HG02970 (cell line): Measurements from ENCODE around the gene ADRB1.
A peak's percentile ranks its signal among the peaks of the same experiment; 100 is the strongest.

ENCODE experiments used
- ATAC-seq: cut with Tn5 transposase; IDR thresholded peaks from one replicate; pipeline ENCODE4 v1.9.1; 2021; ENCODE audit warnings: mild to moderate bottlenecking, moderate library complexity, moderate number of reproducible peaks; ENCODE audit not compliant: unreplicated experiment, low FRiP score

ADRB1 gene

DNA sequence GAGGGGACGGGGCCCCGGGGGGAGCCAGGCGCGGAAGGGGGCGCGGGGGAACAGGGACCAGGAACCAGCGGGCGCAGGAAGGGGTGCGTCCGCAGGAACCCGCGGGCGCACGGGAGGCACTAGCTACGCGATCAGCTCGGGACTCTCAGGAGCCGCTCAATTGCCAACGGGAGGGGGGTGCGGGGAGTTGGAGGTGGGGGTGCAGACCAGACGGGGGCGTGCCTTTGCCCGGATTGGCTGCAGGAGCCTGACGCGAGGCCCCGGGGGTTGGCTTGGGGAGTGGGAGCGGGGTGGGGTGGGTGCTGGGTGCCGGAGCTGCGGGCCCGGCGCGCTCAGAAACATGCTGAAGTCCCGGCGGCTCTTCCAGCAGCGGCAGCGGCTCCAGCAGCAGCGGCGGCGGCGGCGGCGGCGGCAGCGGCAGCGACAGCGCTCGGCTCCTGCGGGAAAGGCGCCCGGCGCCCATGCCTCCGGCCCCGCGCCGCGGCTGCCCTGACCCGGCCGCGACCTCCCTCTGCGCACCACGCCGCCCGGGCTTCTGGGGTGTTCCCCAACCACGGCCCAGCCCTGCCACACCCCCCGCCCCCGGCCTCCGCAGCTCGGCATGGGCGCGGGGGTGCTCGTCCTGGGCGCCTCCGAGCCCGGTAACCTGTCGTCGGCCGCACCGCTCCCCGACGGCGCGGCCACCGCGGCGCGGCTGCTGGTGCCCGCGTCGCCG lies at the start of gene ADRB1:
Gene ADRB1 (plus strand): TSS at position 335 of the 715 bp plus-strand sequence. CDS start 267 bp downstream, at position 602.
- no peak for ATAC-seq

DNA sequence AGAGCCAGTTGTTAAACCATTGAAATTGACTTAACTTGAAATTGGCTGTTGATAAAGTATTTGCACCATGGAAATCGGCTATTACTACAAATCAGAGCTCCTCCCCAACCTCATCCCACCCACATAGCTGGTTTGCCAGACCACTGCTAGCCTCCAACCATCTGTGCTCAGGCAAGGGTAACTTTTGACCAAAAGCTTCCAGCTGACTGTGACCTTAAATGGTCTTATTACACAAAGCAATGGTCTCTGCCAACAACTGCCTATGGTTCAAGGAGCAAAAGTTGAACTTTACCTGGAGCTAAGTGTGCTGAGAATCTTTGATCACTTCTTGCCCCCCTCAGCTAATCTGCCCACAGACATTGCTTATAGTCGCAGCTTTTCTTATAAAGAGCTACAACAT lies 48.5 kb upstream of the ADRB1 start:
- no peak for ATAC-seq

GRCh38 chr10:113997428-113997827 lies 46.2 kb upstream of the ADRB1 start:
- ATAC-seq = no peak

GRCh38 chr10:113999531-113999930 lies 44.1 kb upstream of the ADRB1 start:
- ATAC-seq = no peak

DNA sequence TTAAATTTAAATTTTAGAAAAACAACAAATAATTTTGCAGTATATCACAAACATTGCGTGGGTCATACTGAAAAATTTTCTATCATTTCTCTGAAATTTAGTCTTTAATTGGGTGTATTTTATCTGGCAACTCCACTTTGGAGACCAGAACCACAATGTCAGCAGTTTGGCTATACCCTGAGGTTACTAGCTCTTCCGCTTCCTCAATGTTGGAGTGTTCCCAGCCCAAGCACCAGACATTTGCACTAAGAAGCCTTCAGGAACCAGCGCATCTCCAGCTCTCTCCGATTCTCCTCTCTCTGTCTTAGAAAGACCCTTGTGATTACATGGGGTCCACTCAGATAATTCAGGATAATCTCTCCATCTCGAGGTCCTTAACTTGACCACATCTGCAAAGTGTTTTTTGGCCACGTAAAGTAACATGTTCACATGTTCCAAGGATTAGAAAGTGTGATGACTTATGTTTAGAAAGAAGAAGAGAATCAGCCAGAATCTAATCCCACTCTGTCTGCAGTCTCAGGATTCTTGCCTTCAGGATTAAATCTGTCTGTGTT lies 43.1 kb upstream of the ADRB1 start:
- no peak for ATAC-seq

GRCh38 chr10:114002422-114002821 lies 41.2 kb upstream of the ADRB1 start:
- no peak for ATAC-seq

GRCh38 chr10:114003161-114003941 lies 40.3 kb upstream of the ADRB1 start:
- no peak for ATAC-seq

- ATAC-seq = no peak
Measured at GRCh38 chr10:114009281-114009996, 34.2 kb upstream of the ADRB1 start.

DNA sequence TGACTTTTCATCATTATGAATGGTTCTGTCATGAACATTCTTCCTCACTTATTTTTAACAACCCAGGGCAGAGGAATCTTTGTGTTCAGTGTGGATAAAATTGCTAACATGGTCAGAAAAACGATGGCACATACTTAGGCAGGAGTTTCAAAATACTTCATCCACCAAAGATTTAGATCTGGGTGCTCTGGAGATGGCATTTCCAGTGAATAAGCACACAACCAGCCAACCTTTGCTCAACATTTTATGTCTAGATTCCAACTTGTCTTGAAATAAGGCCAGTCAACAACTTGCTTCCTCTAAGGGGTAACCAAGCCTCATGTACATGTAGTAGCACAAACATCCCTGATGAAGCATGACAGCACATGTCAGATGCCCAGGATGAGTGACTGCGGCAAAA lies 33.4 kb upstream of the ADRB1 start:
- no peak for ATAC-seq

DNA sequence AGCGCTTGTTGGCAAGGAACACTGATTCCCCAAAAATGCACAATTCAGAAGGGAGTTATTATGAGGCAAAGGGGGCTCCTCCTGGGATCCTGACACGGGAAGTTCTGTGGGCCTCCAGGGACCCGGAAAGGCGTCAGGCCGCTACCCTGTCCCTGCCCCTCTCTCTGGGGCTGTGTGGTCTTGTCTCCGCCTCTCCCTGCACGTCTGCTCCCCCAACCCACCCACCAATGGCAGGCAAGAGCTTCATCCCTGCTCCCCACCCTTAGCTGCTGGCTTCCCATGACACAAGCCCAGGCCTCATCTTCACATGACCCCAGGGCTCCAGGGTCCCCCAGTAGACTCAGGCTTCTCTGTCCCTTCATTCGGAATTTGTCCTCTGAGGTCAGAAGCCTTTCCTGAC lies 31.0 kb upstream of the ADRB1 start:
- ATAC-seq = no peak

- no peak for ATAC-seq
Measured at GRCh38 chr10:114015708-114016107, 28.0 kb upstream of the ADRB1 start.

GRCh38 chr10:114017271-114017670 lies 26.4 kb upstream of the ADRB1 start:
- no peak for ATAC-seq

DNA sequence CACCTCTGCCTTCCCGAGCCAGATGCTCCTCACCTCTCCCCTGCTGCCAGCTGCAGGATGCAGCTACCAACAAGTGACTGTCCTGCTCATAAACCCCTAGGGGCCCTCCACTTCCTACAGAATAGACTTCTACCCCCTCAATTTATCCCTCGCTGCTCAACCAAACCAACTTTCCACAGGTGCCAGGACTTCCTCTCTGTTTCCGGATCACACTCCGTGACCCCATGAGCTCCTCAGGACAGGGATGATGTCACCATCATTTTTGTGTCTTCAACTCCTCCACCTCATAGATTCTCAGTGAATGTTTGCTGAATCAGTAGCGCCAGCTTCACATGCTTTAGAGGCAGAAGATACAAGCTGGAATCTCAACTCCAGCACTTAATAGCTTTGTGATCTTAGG lies 25.8 kb upstream of the ADRB1 start:
- ATAC-seq = no peak

DNA sequence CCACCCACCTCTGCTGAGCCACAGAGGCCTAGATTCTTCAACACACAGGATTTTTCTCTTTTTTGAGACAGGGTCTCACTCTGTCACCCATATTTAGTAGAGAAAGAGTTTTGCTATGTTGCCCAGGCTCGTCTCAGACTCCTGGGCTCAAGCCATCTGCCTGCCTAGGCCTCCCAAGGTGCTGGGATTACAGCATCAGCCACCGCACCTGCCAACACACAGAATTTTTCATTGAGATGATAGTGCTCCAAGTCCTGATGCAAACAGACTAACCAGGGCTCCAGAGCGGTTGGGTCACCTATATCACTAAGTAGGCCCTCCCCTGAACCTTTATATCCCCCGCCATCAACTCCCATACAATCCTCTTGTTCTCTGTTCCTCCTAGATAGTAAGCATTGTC lies 24.4 kb upstream of the ADRB1 start:
- ATAC-seq = no peak

GRCh38 chr10:114021154-114021553 lies 22.5 kb upstream of the ADRB1 start:
- no peak for ATAC-seq

- ATAC-seq = no peak
Measured at GRCh38 chr10:114021717-114022680, 21.7 kb upstream of the ADRB1 start.

GRCh38 chr10:114022766-114023597 lies 20.7 kb upstream of the ADRB1 start:
- ATAC-seq = no peak

DNA sequence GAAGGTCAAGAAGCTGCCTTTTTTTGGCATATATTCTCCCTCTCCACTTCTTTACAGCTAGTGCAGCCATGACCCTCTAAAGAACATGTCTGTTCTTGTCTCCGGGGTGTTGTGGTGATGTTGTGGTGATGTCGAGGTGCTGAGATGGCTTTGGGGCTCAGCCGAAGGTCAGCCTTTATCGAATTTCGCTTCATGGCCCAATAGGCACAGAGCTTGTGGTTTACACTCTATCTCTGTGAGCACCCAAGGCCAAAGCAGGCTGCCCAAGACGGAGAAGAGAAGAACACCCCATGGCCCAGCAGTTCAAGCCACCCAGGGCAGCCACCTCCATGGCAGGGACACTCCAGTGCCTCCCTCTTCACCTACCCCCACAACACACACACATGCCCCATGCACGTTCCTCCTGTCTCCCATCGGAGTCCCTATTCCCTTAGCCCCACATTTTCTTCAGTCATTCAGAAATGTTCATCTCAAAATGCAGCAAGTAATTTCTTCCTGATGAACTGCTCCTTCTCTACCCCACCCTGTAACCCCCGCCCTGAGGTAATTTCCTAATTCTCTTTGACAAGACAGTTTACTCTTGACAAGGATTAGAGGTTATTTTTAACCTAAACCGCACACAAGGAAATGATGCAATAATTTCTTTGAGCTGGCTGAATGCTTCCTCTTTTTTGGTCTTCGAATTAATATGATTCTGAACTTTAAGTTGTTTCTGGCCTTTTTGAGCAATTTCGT lies 18.6 kb upstream of the ADRB1 start:
- peak; percentile 61 for ATAC-seq
